Keratinocyte (primary cell): Measurements from ENCODE around the gene DIS3L2. TPM values are rescaled to one million over a fixed set of nuclear protein-coding genes. Genes with fewer than 3 reads are reported as not detected.

Experiments used
- DNase-seq: peaks from one replicate; pipeline ENCODE4 v3.0.0-alpha.2; 2011; ENCODE audit warnings: low read depth, missing footprints, low spot score
- FAIRE-seq: peaks from 2 replicates; lab custom pipeline; 2011; peaks lifted over from hg19 to GRCh38; lab: Jason Lieb, UNC
- H2AFZ ChIP-seq: 2 replicates; pipeline ENCODE4 v1.6.0; 2012; ENCODE audit warnings: low read length, control low read depth, inconsistent platforms; ENCODE audit not compliant: control insufficient read depth
- H3K27ac ChIP-seq: 2 replicates; pipeline ENCODE4 v1.5.1; 2011; ENCODE audit warnings: low read length; ENCODE audit not compliant: control insufficient read depth, insufficient read depth
- H3K27me3 ChIP-seq: 3 replicates; pipeline ENCODE4 v1.6.0; 2011; ENCODE audit warnings: low read length; ENCODE audit not compliant: control insufficient read depth, insufficient read depth; ENCODE audit errors: extremely low read depth
- H3K36me3 ChIP-seq, 2 experiments: 2 replicates in 1 of 2; 3 replicates in 1 of 2; pipeline ENCODE4 v1.5.1; 2011; ENCODE audit warnings: low read length in 2 of 2, mild to moderate bottlenecking in 1 of 2; ENCODE audit not compliant: control insufficient read depth in 2 of 2, insufficient read depth in 2 of 2; ENCODE audit errors: extremely low read depth in 1 of 2
- H3K4me1 ChIP-seq: 3 replicates; pipeline ENCODE4 v1.5.1; 2011; ENCODE audit warnings: low read length; ENCODE audit not compliant: control insufficient read depth, insufficient read depth; ENCODE audit errors: extremely low read depth
- H3K4me2 ChIP-seq: 3 replicates; pipeline ENCODE4 v1.6.0; 2011; ENCODE audit warnings: low read depth, low read length; ENCODE audit not compliant: control insufficient read depth, insufficient read depth; ENCODE audit errors: extremely low read depth
- H3K4me3 ChIP-seq, 3 experiments: fragments of 200-600 bp in 1 of 3; sonication (generic) in 1 of 3; 2 replicates in 2 of 3; 3 replicates in 1 of 3; pipeline ENCODE4 v1.5.1; 2011 to 2016; ENCODE audit warnings: low read length in 3 of 3, mild to moderate bottlenecking in 3 of 3, control low read depth in 2 of 3, inconsistent platforms in 1 of 3, low read depth in 1 of 3, mixed read lengths in 1 of 3, mixed run types in 1 of 3, moderate library complexity in 1 of 3; ENCODE audit not compliant: control insufficient read depth in 2 of 3, insufficient read depth in 2 of 3; ENCODE audit errors: extremely low read depth in 1 of 3
- H3K79me2 ChIP-seq: 2 replicates; pipeline ENCODE4 v1.6.0; 2012; ENCODE audit warnings: low read length; ENCODE audit not compliant: control insufficient read depth, insufficient read depth
- H3K9ac ChIP-seq: 3 replicates; pipeline ENCODE4 v1.6.0; 2011; ENCODE audit warnings: low read length; ENCODE audit not compliant: control insufficient read depth, insufficient read depth; ENCODE audit errors: extremely low read depth
- H3K9me1 ChIP-seq: 3 replicates; pipeline ENCODE4 v1.6.0; 2011; ENCODE audit warnings: low read length; ENCODE audit not compliant: control insufficient read depth, insufficient read depth; ENCODE audit errors: extremely low read depth
- H3K9me3 ChIP-seq: 2 replicates; pipeline ENCODE4 v1.5.1; 2012; ENCODE audit warnings: low read depth, low read length; ENCODE audit not compliant: control insufficient read depth
- H4K20me1 ChIP-seq: 3 replicates; pipeline ENCODE4 v1.6.0; 2011; ENCODE audit warnings: low read length; ENCODE audit not compliant: control insufficient read depth, insufficient read depth; ENCODE audit errors: extremely low read depth
- CTCF ChIP-seq, 3 experiments: IDR thresholded peaks in 1 of 3; conservative IDR thresholded peaks in 1 of 3; optimal IDR thresholded peaks in 1 of 3; 2 replicates in 2 of 3; 3 replicates in 1 of 3; pipeline versions ENCODE3 to v1.5.1; 2011; ENCODE audit warnings: low read length in 3 of 3, mild to moderate bottlenecking in 3 of 3, moderate library complexity in 2 of 3, control low read depth in 1 of 3, inconsistent platforms in 1 of 3; ENCODE audit not compliant: insufficient read depth in 2 of 3; ENCODE audit errors: extremely low read depth in 1 of 3
- EZH2 ChIP-seq: IDR thresholded peaks from one replicate; pipeline ENCODE4 v1.6.1; 2012; ENCODE audit warnings: inconsistent platforms, mild to moderate bottlenecking, low read length, moderate library complexity
- dilution Hi-C: fragments of 300-500 bp; cut with MboI; formaldehyde crosslinking; loops from one replicate; pipeline ENCODE4 v1.7.0; 2020; ENCODE audit warnings: low sequenced_read_pairs; ENCODE audit not compliant: extremely low pct_ligation_motif_present
- polyA plus RNA-seq, 5 experiments: library from polyadenylated mRNA; depleted of rRNA in 3 of 5; stranded (reverse) in 3 of 5; stranded (forward) in 1 of 5; unstranded in 1 of 5; fragments of >200 nt; gene quantifications; 1 replicate in 1 of 5; 2 replicates in 3 of 5; 3 replicates in 1 of 5; pipeline versions ENCODE4 v1.2.1 to v1.2.3, GENCODE V29; 2011 to 2012; ENCODE audit warnings: missing spikeins in 2 of 5, low read depth in 1 of 5, low replicate concordance in 1 of 5

DIS3L2 gene
- polyA plus RNA-seq, 1 donor (not counting 4 experiments of a cell fraction or from before 2014, with no cell fraction given) = 8.6 TPM

GRCh38 chr2:232216028-232216427 is 254.5 kb downstream of the DIS3L2 start:
- no peak overlapping the region for H3K27ac ChIP-seq
- H3K4me1 ChIP-seq = peaks cover 6% of the 10 kb centered on the region
- peaks cover 0 to 4% of the 10 kb centered on the region in 2 experiments for H3K36me3 ChIP-seq
- no peak overlapping the region for H3K9ac ChIP-seq
- H3K4me3 ChIP-seq = no peak overlapping the region
- no peak for DNase-seq
- H3K27me3 ChIP-seq = no peaks in the 10 kb centered on the region
- no peaks in the 10 kb centered on the region for H3K9me1 ChIP-seq
- no peak for FAIRE-seq
- no peaks in the 10 kb centered on the region for H4K20me1 ChIP-seq
- no peaks in the 10 kb centered on the region for H3K9me3 ChIP-seq
- H3K4me2 ChIP-seq = no peak overlapping the region
- dilution Hi-C loops = no loop called here
- TF ChIP-seq CTCF (optimal IDR thresholded peaks at IDR 0.05 in 1 of 3, IDR thresholded peaks at IDR 0.05 in 1 of 3, conservative IDR thresholded peaks at IDR 0.05 in 1 of 3; ENCODE audit: extremely low read depth in 1 of 3, insufficient read depth in 2 of 3, low read length in 3 of 3) = no peak
- no peak for TF ChIP-seq EZH2
- H3K79me2 ChIP-seq = no peaks in the 10 kb centered on the region
- no peak overlapping the region for H2AFZ ChIP-seq

GRCh38 chr2:232218778-232219495 is 257.4 kb downstream of the DIS3L2 start:
- no peaks in the 10 kb centered on the region for H3K9me1 ChIP-seq
- H3K27ac ChIP-seq = no peak overlapping the region
- no peak for DNase-seq
- no peak for FAIRE-seq
- peaks cover 0 to 4% of the 10 kb centered on the region in 2 experiments for H3K36me3 ChIP-seq
- H3K4me2 ChIP-seq = no peak overlapping the region
- dilution Hi-C loops = no loop called here
- H3K9ac ChIP-seq = no peak overlapping the region
- no peaks in the 10 kb centered on the region for H3K27me3 ChIP-seq
- TF ChIP-seq CTCF (optimal IDR thresholded peaks at IDR 0.05 in 1 of 3, IDR thresholded peaks at IDR 0.05 in 1 of 3, conservative IDR thresholded peaks at IDR 0.05 in 1 of 3; ENCODE audit: extremely low read depth in 1 of 3, insufficient read depth in 2 of 3, low read length in 3 of 3) = no peak
- no peak for TF ChIP-seq EZH2
- H4K20me1 ChIP-seq = no peaks in the 10 kb centered on the region
- H3K9me3 ChIP-seq = no peaks in the 10 kb centered on the region
- no peak overlapping the region for H2AFZ ChIP-seq
- no peaks in the 10 kb centered on the region for H3K79me2 ChIP-seq
- no peaks in the 10 kb centered on the region for H3K4me1 ChIP-seq
- no peak overlapping the region for H3K4me3 ChIP-seq
